ENCODE results near the gene RTL9.

The RTL9 gene

GRCh38 chrX:110407910-110408545, 49.4 kb downstream of the RTL9 start:
- peak; percentile 33 for DNase-seq
